Ovary (tissue), 9 donors: Measurements from ENCODE around the gene OR52E4. TPM values are rescaled to one million over a fixed set of nuclear protein-coding genes. Genes with fewer than 3 reads are reported as not detected.

ENCODE experiments used
- DNase-seq, 5 donors: peaks; one replicate each; pipeline ENCODE4 v3.0.0-alpha.2; 2019 to 2020
- H3K27ac ChIP-seq, 2 donors: fragments of 200-600 bp; one replicate each; pipeline versions ENCODE4 v1.5.1 to v1.8.0; 2019 to 2022
- H3K27me3 ChIP-seq: fragments of 200-600 bp; one replicate; pipeline ENCODE4 v1.8.0; 2022
- H3K36me3 ChIP-seq: fragments of 200-600 bp; sonication (generic); one replicate; pipeline ENCODE4 v1.5.1; 2019
- H3K4me1 ChIP-seq: one replicate; pipeline ENCODE4 v1.8.1; 2013; ENCODE audit warnings: mild to moderate bottlenecking, moderate library complexity; ENCODE audit not compliant: insufficient read depth
- H3K4me3 ChIP-seq: fragments of 200-600 bp; sonication (generic); one replicate; pipeline ENCODE4 v1.5.1; 2017
- H3K9me3 ChIP-seq, 2 donors: fragments of 200-600 bp in 1 of 2; sonication (generic) in 1 of 2; one replicate each; pipeline versions ENCODE4 v1.5.1 to v1.8.1; 2013 to 2019; ENCODE audit warnings: mild to moderate bottlenecking in 1 of 2, moderate library complexity in 1 of 2
- CTCF ChIP-seq, 3 donors: fragments of 450-650 bp in 2 of 3; fragments of 200-600 bp in 1 of 3; IDR thresholded peaks; one replicate each; pipeline versions ENCODE4 v1.5.1 to v1.8.0; 2016 to 2022; ENCODE audit warnings: antibody characterized with exemption in 3 of 3, mild to moderate bottlenecking in 1 of 3
- EP300 ChIP-seq: sonication (generic); formaldehyde crosslinking; IDR thresholded peaks from one replicate; pipeline ENCODE4 v1.6.1; 2017; ENCODE audit warnings: antibody characterized with exemption
- POLR2A ChIP-seq: fragments of 450-650 bp; IDR thresholded peaks from one replicate; pipeline ENCODE4 v1.6.1; 2017; ENCODE audit warnings: antibody characterized with exemption, mild to moderate bottlenecking, moderate library complexity
- WGBS, 3 donors: extraction: QIAGEN DNeasy Blood & Tissue Kit in 1 of 3; methylation state at CpG; one replicate each; pipeline versions ENCODE4 v1.1.5 to v1.1.7; 2013 to 2017; 5-methylcytosine and 5-hydroxymethylcytosine counted together
- intact Hi-C, 4 donors: fragments of 100-400 bp; cut with DNase I; formaldehyde crosslinking; loops; one replicate each; pipeline versions ENCODE4 v1.11.0 to v1.15.1; 2022 to 2023
- polyA plus RNA-seq, 2 donors: library from polyadenylated mRNA; stranded (reverse); fragments of 200-250 nt in 1 of 2; fragments of 350-450 nt in 1 of 2; fragmentation: Illumina TruSeq in 1 of 2; extraction: RNeasy Lipid Tissue Mini Kit (QIAGEN cat#74804) in 1 of 2; gene quantifications; one replicate each; pipeline ENCODE4 v1.2.3, GENCODE V29; 2013 to 2014
- total RNA-seq, 7 donors: library from RNA; depleted of rRNA in 2 of 7; stranded (reverse); fragments of >200 nt in 2 of 7; fragmentation: NEBNext Ultra II Directional in 3 of 7; extraction: Animal tissue kit (Norgen Biotek cat#: 25700) in 3 of 7; gene quantifications; one replicate each; pipeline versions ENCODE4 v1.1.0 to v1.2.4, GENCODE V29; 2016 to 2023
- donor health status: DM: no; HTN: no; CAD: no; lungs with moderate emphysema.
- donor health status: DM: no; HTN: no; CAD: no.
- donor health status: Bipolar disorder and iron deficiency.
- donor health status: DM: yes; HTN: yes; CAD: no.
- donor health status: DM: no; HTN: no; CAD: no.
- donor health status: DM: yes; HTN: yes; CAD: no.

Gene OR52E4
- total and polyA plus RNA-seq, 9 donors: not detected

GRCh38 chr11:5923427-5923776 lies 43.0 kb downstream of the OR52E4 start:
- H3K9me3 ChIP-seq: no peaks in the 10 kb centered on the region
- intact Hi-C loops: no loop called here
- no peak overlapping the region for H3K27ac ChIP-seq
- H3K4me3 ChIP-seq: no peak overlapping the region
- TF ChIP-seq POLR2A (no peak), EP300 (no peak), CTCF (IDR thresholded peaks at IDR 0.05) (no peak)
- no peaks in the 10 kb centered on the region for H3K27me3 ChIP-seq
- H3K4me1 ChIP-seq: no peaks in the 10 kb centered on the region
- DNase-seq: no peak
- no peaks in the 10 kb centered on the region for H3K36me3 ChIP-seq

GRCh38 chr11:5923794-5924193 lies 43.4 kb downstream of the OR52E4 start:
- intact Hi-C loops: no loop called here

GRCh38 chr11:5928271-5928670 lies 47.8 kb downstream of the OR52E4 start:
- H3K27ac ChIP-seq: no peak overlapping the region
- no peak for DNase-seq
- H3K27me3 ChIP-seq: no peaks in the 10 kb centered on the region
- no peaks in the 10 kb centered on the region for H3K36me3 ChIP-seq
- intact Hi-C loops: no loop called here
- WGBS, 3 donors: 94 to 96% (median 94%) methylated on average over 17 of the region's 17 CpGs
- H3K4me3 ChIP-seq: no peak overlapping the region
- H3K9me3 ChIP-seq: peaks cover 0 to 4% of the 10 kb centered on the region in 2 donors
- TF ChIP-seq EP300 (no peak), CTCF (IDR thresholded peaks at IDR 0.05) (no peak), POLR2A (no peak)
- no peaks in the 10 kb centered on the region for H3K4me1 ChIP-seq

More at GRCh38 chr11:5923794-5924193, 43.4 kb downstream of the OR52E4 start:
- H3K27ac ChIP-seq: no peak overlapping the region
- H3K4me1 ChIP-seq: no peaks in the 10 kb centered on the region
- no peaks in the 10 kb centered on the region for H3K27me3 ChIP-seq
- no peak for DNase-seq
- no peak overlapping the region for H3K4me3 ChIP-seq
- no peaks in the 10 kb centered on the region for H3K9me3 ChIP-seq
- TF ChIP-seq POLR2A (no peak), CTCF (IDR thresholded peaks at IDR 0.05) (no peak), EP300 (no peak)
- H3K36me3 ChIP-seq: no peaks in the 10 kb centered on the region

- Histone ChIP-seq H3K4me1 (no peaks in the 10 kb centered on the region), H3K4me3 (no peak overlapping the region), H3K9me3 (peaks cover 0 to 4% of the 10 kb centered on the region in 2 donors), H3K27ac (no peak overlapping the region), H3K27me3 (no peaks in the 10 kb centered on the region), H3K36me3 (no peaks in the 10 kb centered on the region)
- no peak for DNase-seq
- TF ChIP-seq CTCF (IDR thresholded peaks at IDR 0.05): no peak
- TF ChIP-seq POLR2A: no peak
- TF ChIP-seq EP300: no peak
- WGBS, 3 donors: 82 to 88% (median 83%) methylated on average over 15 of the region's 15 CpGs
- intact Hi-C loops: no loop called here
These were observed 48.4 kb downstream of the OR52E4 start for GRCh38 chr11:5928811-5929210.
